SHP77 (cell line): ENCODE results near the gene USP6NL.
"Not testable (repeated sequence)": the region's sequence is repeated elsewhere in the genome, so short reads cannot be mapped to it uniquely, and the experiment has no call there.

Experiments used
- DNase-seq, 2 experiments: peaks; one replicate each; lab custom pipeline; 2025; lab: John Stamatoyannopoulos, UW

Gene USP6NL

DNA sequence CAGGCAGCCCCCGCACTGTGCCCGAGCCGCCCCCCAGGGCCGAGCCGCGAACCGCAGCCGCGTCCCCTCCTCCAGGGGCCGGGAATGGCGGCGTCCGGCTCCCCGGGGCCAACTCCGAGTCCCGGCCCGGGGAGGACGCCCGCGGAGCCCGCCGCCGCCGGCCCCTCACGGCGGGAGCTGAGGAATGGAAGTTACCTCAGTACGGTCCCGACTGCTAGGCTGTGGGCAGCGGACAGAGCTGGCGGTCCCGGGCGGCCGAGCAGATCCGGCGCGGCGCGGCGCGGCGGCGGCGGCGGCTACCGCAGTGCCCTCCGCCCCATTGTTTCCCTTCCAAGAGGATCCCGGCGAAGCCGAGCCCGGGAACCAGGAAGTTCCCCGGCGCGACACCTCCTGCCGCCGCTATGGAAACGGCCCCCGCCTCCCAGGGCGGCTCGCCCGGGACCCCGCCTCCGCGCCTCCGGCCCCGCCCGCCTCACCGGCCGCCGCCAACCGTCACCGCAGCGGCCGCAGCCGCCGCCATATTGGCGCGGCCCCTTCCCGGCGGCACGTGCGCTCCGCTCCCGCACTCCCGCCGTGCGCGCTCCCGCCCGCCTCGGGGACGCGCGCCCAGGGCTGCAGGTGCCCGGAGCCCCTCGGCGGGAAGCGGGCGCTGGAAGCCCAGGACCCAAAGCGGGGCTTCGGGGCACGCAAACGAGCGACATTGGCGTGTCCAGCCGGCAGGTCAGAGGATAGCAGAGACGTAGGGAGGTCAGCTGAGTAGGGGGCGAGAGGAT is at the start of gene USP6NL:
Gene USP6NL, minus strand, starts transcription at position 403 of the 773 bp plus-strand sequence. CDS start 14,016 bp downstream, outside the sequence.
- peak; percentile 64 to 80 for DNase-seq

DNA sequence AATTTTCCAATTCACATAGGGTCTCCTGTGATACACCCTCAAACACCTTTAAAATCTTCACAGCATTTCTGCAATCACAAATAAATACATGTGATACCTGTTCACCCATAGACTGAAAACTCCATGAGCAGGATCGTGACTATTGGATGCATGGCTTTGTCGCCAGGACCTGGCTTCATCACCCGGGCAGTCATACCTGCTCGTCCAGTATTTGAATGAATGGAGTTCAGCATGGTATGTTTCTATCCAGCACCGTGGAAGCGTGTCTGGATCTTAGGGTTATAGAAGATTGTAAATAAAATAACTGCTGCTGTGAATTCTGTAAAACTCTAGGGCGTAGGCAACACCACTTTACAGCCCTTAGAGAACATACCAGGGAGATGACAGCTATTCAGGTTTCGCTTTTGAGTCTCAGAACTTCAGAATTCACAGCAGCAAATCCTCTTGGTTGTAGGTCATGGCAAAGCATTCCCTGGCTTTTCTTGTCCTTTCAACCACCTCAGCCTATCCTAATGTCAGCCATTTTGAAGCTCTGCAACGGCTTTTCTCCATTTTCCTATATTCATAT is 47.4 kb upstream of the USP6NL start:
- DNase-seq: no peak

- DNase-seq: no peak
These were observed 44.4 kb upstream of the USP6NL start for GRCh38 chr10:11655836-11656235.

DNA sequence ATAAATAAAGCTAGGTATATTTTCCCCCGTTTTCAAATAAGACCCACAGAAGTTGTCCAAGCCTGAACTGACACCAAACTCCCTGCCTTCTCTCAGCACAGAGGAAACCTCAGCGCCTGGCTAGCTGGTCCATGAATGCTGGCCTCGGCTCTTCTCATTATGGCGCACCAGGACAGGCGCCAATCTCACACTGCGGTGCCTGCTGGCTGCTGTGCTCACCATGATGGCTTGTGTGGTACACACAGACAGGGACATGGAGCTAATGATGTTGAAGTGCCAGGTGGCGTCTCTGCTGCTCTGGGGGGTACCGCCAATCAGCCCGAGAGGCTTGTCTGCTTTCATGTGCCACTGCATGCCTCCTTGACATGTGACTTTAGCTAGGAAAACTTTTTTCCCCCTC is 43.2 kb upstream of the USP6NL start:
- DNase-seq: no peak

DNA sequence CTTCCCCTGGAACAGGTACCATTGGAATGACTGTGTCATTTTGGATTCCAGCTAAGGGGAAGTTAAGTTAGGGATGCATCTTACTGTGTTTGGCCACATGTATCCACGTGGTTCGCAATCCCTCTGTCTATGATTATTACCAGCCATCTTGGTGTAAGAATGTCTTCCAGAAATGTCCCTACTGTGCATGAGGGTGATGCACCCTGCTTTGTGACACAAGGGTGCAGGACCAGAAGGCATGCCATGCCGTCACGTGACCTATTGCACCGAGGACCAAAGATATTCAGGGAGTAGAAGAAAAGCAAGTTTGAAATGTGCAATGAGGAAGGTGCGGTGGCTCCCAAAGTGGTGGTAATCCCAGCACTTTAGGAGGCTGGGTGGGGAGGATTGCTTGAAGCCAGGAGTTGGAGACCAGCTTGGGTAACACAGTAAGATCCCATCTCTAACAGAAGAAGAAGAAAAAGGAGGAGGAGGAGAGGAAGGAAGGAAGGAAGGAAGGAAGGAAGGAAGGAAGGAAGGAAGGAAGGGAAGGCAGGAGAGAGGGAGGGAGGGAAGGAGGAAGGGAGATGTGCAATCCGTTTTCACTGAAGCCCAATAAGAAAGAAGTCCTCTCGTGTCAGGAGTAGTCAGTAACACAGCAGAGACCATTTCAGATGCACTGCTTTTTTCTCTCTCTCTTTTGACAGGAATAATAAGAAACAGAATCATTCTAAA is 42.5 kb upstream of the USP6NL start:
- no peak for DNase-seq

DNA sequence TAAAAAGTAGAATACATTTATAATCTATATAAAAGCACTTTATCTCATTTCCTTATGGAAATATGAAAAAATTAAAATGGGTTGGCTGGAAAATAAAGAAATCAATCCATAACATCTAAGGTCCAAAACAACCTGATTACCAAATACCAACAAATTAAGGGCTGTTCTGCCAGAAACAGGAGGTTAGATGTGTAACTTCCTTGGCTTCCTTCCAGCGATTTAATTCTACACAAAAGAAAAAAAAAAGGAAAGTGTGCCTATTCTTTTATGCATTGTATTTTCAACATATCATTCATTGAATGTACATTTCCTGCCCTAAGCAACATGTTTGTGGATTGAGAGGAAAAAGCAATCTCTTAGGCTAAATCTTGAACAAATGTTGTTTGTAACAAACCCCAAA is 36.2 kb upstream of the USP6NL start:
- no peak for DNase-seq

- DNase-seq: no peak
These were observed 35.0 kb upstream of the USP6NL start for GRCh38 chr10:11646450-11646849.

DNA sequence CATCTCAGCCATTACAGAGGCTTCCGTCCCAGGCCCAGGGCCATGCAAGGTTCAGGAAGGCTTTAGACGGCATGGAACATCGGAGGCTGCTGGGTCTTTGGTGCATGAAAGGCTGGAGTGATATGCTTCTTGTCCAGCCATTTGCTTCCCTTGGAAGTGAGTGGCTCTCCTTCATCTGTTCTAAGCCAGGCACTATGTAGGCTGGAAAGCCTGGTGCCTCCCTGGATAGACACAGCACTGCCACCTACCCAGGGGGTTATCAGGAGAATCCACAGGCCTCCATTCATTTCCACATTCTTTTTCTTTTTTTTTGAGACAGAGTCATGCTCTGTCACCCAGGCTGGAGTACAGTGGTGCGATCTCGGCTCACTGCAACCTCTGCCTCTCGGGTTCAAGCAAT is 31.6 kb upstream of the USP6NL start:
- no peak for DNase-seq

DNA sequence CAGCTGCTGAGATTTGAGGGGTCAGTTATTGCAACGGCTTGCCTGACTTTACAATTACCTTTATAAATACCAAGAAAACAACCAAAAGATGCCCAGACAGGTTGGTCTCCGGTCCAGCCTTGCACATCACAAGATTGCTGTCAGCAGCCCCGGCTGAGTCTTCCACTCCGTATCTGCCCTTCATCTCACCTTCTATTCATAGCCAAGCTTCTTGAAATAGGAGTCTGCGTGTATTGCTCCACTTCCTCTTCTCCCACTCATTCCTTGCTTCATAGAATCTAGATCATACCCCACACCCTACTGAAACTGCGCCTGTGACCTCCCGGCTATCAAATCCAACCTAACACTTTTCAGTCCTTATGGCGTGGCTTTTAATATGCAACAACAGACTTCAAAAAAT is 31.1 kb upstream of the USP6NL start:
- no peak for DNase-seq

GRCh38 chr10:11639849-11640764 is 28.7 kb upstream of the USP6NL start:
- DNase-seq: no peak

GRCh38 chr10:11639362-11639761 is 27.9 kb upstream of the USP6NL start:
- no peak for DNase-seq

- no peak for DNase-seq
These were observed 26.7 kb upstream of the USP6NL start for GRCh38 chr10:11638055-11638698.

- no peak for DNase-seq
These were observed 25.4 kb upstream of the USP6NL start for GRCh38 chr10:11636697-11637303.

DNA sequence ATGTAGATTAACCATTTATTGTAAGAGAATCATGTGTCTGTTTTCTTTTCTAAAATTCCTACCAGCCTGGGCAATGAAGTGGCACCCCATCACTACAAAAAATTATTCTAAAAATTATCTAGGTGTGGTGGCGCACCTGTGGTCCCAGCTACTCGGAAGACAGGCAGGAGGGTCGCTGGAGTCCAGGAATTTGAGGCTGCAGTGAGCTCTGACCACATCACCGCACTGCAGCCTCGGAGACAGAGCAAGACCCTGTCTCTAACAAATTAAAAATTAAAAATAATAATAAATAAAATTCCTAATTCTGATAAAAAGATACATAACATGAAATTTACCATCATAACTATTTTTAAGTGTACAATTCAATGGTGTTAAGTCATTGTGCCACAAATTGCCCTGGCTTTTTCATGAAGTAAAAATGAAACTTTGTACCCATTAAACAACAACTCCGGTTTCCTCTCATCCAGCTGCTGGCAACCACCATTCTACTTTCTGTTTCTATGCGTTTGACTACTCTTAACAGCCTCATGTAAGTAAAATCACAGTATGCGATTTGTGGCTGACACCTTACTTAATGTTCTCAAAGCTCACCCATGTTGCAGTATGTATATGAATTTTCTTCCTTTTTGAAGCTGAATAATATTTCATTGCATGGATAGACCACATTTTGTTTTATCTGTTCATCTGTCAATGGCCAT is 20.6 kb upstream of the USP6NL start:
- no peak for DNase-seq

GRCh38 chr10:11631291-11631690 is 19.8 kb upstream of the USP6NL start:
- DNase-seq: no peak

GRCh38 chr10:11629731-11630130 is 18.3 kb upstream of the USP6NL start:
- DNase-seq: no peak

GRCh38 chr10:11627941-11628340 is 16.5 kb upstream of the USP6NL start:
- not testable (repeated sequence) for DNase-seq

DNA sequence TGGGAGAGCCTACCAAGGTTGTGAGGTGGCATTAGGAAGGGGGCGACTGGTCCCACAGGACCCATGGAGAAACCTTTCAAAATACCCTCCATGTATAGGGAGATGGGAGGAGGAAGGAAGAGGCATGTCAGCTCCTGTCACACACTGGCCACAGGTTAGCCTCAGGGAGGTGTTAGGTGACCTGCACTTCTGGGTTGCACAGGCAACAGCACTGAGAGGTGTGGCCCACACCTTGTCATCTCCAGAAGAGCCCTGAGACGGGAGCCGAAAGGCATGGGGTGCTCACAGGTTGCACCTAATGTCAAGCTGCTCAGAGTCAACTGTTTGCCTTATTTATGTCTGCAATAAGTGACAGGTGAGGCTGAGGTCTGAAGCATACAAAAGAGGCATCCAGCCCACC is 14.6 kb upstream of the USP6NL start:
- no peak for DNase-seq

DNA sequence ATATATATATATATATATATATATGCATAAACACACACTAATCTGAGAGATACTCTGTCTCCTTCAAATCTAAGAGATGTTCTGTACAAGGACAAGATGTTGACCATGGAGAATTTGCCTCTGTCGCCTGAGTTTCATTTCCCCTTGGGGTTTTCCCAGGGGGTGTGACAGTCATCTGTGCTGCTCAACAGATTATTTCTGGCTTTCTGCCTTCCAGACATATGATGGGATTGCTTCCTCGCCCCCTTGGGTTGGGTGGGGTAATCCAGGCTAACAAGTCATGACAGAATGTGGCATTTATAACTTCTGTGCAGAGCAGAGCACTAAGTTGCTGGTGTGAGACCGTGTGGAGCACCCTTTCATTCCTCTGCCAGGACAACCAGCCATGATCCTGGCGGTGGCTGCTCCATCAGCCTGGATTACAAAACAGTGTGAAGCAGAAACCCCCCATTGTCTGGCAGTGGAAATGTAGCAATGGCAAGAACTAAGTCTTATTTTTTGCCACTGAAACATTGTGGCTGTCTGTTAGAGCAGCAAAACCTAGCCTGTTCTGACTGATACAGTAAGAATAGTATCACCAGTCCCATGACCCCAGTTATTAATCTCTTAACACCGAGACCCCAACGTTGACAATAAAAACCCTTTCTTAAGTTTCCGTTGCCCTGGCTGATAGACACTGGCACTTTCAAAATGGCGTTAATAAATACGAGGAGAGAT is 13.7 kb upstream of the USP6NL start:
- DNase-seq: no peak

DNA sequence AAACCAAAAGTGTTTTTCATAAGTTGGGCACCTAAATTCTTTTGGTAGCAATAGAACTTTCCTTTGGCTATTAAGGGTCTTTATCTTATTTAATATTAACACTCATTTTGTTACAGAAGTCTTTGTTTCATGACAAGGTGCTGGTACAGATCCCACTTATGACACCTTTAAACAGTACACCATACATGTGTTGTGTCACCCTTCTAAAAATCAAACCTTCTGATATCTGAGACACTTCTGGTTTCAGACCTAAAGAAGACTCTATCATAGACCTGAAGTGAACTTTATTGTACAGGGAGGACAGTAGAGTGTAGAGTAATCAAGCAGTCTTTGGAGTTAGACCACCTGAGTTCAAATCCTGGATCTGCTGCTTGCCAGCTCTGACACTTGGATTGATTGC is 5.8 kb upstream of the USP6NL start:
- DNase-seq: no peak
